HFF-Myc (cell line): ENCODE measurements around the gene EREG.

Experiments
- DNase-seq: peaks from one replicate; pipeline ENCODE4 v3.0.0-alpha.2; 2011; ENCODE audit warnings: low read depth; ENCODE audit errors: extremely low read depth
- H3K4me3 ChIP-seq: replicated peaks from 2 replicates; pipeline ENCODE4 v1.5.1; 2011; ENCODE audit warnings: low read depth, mild to moderate bottlenecking, control low read depth, low read length
- CTCF ChIP-seq: IDR thresholded peaks from 2 replicates; pipeline ENCODE4 v1.5.1; 2012; ENCODE audit warnings: mild to moderate bottlenecking, low read depth, low read length, control low read depth; ENCODE audit errors: missing control alignments

The EREG gene, protein sequence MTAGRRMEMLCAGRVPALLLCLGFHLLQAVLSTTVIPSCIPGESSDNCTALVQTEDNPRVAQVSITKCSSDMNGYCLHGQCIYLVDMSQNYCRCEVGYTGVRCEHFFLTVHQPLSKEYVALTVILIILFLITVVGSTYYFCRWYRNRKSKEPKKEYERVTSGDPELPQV

DNA sequence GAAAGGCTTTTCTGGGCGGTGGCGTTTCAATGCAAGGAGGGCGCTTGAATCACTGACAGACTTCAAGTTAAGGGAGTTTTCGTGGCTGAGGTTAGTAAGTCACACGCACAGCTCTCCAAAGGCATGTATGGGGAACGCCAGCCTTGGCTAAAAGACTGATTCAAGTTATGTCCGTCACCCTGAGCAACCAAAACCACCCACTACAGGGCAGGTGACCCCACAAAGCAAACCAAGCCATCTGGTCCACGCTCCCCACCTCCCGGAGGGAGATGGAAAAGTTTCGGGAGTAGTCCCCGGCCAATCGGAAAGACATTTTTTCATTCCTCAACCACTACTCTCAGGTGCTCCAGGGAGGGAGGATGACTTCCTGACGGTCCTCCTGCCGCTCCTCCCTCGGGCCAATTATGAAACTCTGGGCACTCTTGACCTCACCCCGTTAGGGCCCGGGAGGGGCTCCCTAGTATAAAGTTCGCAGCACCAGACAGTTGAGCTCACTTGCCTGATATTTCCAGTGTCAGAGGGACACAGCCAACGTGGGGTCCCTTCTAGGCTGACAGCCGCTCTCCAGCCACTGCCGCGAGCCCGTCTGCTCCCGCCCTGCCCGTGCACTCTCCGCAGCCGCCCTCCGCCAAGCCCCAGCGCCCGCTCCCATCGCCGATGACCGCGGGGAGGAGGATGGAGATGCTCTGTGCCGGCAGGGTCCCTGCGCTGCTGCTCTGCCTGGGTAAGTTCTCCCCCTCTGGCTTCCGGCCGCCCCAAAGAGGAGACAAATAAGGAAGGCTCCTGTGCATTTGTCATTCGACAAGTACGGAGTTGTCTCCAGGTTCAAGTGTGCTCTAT, at the start of gene EREG:
EREG (plus strand) TSS at position 494 of the 840 bp plus-strand sequence; CDS start at position 658, 164 bp downstream.
- peak; percentile 59 for DNase-seq
- H3K4me3 ChIP-seq = peak within 1 kb of the TSS; percentile 66
- TF ChIP-seq CTCF = no peak

GRCh38 chr4:74315376-74315775, 49.6 kb upstream of the EREG start:
- no peak overlapping the region for H3K4me3 ChIP-seq
- no peak for TF ChIP-seq CTCF
- DNase-seq = no peak

- no peak overlapping the region for H3K4me3 ChIP-seq
- no peak for DNase-seq
- TF ChIP-seq CTCF = no peak
Observed at GRCh38 chr4:74316397-74316796, 48.5 kb upstream of the EREG start.

DNA sequence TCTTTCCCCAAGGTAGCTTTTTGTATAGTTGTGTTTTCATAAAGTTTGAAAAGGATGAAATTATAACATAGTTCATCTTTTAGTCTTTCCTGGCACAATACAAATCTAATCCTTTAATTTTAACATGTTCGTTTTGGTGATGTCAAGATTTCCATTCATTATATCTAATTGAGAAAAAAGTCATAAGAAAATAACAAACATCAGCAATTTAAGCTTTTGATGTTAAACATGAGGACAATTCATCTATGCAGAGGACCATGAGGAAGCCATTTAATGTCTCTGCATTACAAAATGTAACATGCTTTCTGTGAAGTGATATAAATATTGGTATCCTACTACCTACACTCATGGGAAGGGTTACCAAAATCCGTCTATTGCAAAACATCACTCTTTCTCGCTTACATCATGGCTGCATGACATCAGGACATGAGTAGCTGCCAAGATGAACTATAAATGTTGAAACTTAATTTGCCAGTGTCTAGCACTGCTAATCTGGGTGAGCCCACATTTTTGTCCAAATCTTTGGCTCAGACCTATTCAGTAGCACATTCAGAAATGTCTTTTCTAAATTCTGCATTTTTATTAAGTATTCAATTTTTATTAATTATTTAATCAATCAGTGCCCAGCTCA, 47.2 kb upstream of the EREG start:
- DNase-seq = no peak
- TF ChIP-seq CTCF = no peak
- no peak overlapping the region for H3K4me3 ChIP-seq

DNA sequence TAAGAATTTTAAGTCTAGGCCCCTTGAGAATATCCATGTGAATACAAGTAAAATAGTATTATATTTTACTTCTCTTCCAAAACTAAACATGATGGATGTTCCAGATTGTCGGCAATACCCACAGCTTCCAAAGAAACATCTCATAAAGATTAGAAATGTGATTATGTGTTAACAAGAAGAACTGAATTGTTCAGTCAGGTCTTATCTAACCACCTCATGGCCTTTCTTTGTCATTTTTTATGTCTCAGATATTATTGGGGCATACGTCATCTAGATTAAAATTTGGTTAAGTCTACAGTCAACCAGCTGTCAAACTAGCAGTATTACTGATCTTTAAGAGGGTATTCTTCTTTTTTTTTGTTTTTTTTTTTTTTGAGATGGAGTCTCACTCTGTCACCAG, 46.7 kb upstream of the EREG start:
- H3K4me3 ChIP-seq = no peak overlapping the region
- TF ChIP-seq CTCF = no peak
- DNase-seq = no peak

DNA sequence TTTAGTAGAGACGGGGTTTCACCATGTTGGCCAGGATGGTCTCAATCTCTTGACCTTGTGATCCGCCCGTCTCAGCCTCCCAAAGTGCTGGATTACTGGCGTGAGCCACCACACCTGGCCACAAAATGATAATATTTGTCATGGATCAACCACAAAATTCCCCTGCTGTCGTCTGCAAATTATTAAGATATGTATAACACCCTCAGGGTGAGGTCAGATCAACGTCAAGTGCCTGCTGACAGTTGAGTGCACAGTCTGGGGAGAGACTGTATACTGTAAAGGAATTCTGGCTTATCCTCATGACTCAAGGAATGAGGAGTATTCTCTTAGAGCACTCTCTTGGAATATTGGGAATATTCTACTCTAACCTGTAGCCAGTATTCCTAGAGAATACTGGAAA, 45.5 kb upstream of the EREG start:
- no peak for DNase-seq
- TF ChIP-seq CTCF = no peak
- H3K4me3 ChIP-seq = no peak overlapping the region
